ENCODE data around the gene F11.

DNA sequence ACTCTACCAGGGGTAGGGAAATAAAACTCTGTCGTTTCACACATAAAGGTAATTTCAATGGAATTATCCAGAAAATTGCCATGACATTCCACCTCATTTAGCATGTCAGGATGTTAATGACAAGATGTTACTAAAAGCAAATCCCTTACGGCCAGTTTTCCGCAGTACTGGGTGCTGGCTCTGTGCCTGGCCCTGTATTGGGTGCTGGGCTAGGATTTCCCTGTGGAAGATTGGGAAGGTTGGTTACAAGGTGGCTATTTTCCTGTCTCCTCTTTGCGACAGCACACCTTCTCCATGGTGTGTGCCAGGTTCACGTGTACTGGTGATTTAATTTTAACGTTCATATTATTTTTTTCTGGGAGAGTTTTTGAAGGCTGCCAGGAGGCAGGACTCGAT is 25.5 kb upstream of the F11 start:
- no peak for TF ChIP-seq NR2C1 (IDR thresholded peaks at IDR 0.05)
- TF ChIP-seq NR2C1 (tag; IDR thresholded peaks at IDR 0.05), result no peak
- no peak for TF ChIP-seq POLR2AphosphoS5 (IDR thresholded peaks at IDR 0.05; ENCODE audit: control insufficient read depth, insufficient read depth, low read depth, low read length)
- no peak for TF ChIP-seq BRD4 (IDR thresholded peaks at IDR 0.05)
- no peak for TF ChIP-seq FOXA3 (CRISPR knock-in tag; conservative IDR thresholded peaks at IDR 0.05 in 1 of 2, IDR thresholded peaks at IDR 0.05 in 1 of 2)
- TF ChIP-seq EZH2 (IDR thresholded peaks at IDR 0.05; ENCODE audit: borderline replicate concordance, low read depth, low read length), result no peak
- TF ChIP-seq ARID2 (IDR thresholded peaks at IDR 0.05), result no peak
- TF ChIP-seq, protein P1, sequence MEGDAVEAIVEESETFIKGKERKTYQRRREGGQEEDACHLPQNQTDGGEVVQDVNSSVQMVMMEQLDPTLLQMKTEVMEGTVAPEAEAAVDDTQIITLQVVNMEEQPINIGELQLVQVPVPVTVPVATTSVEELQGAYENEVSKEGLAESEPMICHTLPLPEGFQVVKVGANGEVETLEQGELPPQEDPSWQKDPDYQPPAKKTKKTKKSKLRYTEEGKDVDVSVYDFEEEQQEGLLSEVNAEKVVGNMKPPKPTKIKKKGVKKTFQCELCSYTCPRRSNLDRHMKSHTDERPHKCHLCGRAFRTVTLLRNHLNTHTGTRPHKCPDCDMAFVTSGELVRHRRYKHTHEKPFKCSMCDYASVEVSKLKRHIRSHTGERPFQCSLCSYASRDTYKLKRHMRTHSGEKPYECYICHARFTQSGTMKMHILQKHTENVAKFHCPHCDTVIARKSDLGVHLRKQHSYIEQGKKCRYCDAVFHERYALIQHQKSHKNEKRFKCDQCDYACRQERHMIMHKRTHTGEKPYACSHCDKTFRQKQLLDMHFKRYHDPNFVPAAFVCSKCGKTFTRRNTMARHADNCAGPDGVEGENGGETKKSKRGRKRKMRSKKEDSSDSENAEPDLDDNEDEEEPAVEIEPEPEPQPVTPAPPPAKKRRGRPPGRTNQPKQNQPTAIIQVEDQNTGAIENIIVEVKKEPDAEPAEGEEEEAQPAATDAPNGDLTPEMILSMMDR (IDR thresholded peaks at IDR 0.05 in 2 of 3, conservative IDR thresholded peaks at IDR 0.05 in 1 of 3; ENCODE audit: insufficient read depth in 2 of 3, low read depth in 1 of 3, low read length in 3 of 3), result no peak
